Skeletal muscle tissue (tissue), 4 donors: ENCODE data around the gene TUBB4B. TPM values are rescaled to one million over a fixed set of nuclear protein-coding genes. Genes with fewer than 3 reads are reported as not detected.

Experiments used
- H3K27ac ChIP-seq: one replicate; pipeline ENCODE4 v1.7.0; 2013; ENCODE audit warnings: mild to moderate bottlenecking, low read depth, low read length, inconsistent platforms
- H3K27me3 ChIP-seq, 3 donors: one replicate each; pipeline ENCODE4 v1.7.0; 2013; ENCODE audit warnings: low read length in 3 of 3; ENCODE audit not compliant: control insufficient read depth in 3 of 3, insufficient read depth in 3 of 3
- H3K36me3 ChIP-seq, 3 donors: one replicate each; pipeline ENCODE4 v1.7.0; 2013; ENCODE audit warnings: low read length in 3 of 3; ENCODE audit not compliant: control insufficient read depth in 3 of 3, insufficient read depth in 3 of 3
- H3K4me1 ChIP-seq, 3 donors: one replicate each; pipeline ENCODE4 v1.7.0; 2013; ENCODE audit warnings: low read length in 3 of 3, mild to moderate bottlenecking in 3 of 3; ENCODE audit not compliant: control insufficient read depth in 3 of 3, insufficient read depth in 3 of 3
- H3K4me3 ChIP-seq, 3 donors: one replicate each; pipeline ENCODE4 v1.7.0; 2013; ENCODE audit warnings: low read length in 3 of 3
- H3K9ac ChIP-seq, 3 donors: one replicate each; pipeline ENCODE4 v1.7.0; 2013; ENCODE audit warnings: low read length in 3 of 3, mild to moderate bottlenecking in 3 of 3, moderate library complexity in 2 of 3, low read depth in 1 of 3
- H3K9me3 ChIP-seq, 3 donors: one replicate each; pipeline ENCODE4 v1.7.0; 2013; ENCODE audit warnings: low read length in 3 of 3; ENCODE audit not compliant: control insufficient read depth in 3 of 3
- total RNA-seq: library from RNA; depleted of rRNA; stranded (reverse); fragments of >200 nt; gene quantifications from one replicate; pipeline ENCODE4 v1.2.3, GENCODE V29; 2014
- donor health status: Osteomylitis.

The TUBB4B gene
- total RNA-seq, 1 donor from 2014 or later, result 97.1 TPM

- H3K4me1 ChIP-seq, result peaks cover 11 to 24% (median 12%) of the 10 kb centered on the region in 3 donors
- no peak overlapping the region for H3K27ac ChIP-seq
- H3K9me3 ChIP-seq, result no peaks in the 10 kb centered on the region
- peaks cover 38 to 42% (median 39%) of the 10 kb centered on the region in 3 donors for H3K27me3 ChIP-seq
- H3K9ac ChIP-seq, result no peak overlapping the region
- H3K36me3 ChIP-seq, result no peaks in the 10 kb centered on the region
- no peak overlapping the region for H3K4me3 ChIP-seq
Observed at GRCh38 chr9:137225699-137226331, 15.3 kb upstream of the TUBB4B start.

GRCh38 chr9:137226338-137227053 lies 14.6 kb upstream of the TUBB4B start:
- H3K9me3 ChIP-seq, result no peaks in the 10 kb centered on the region
- H3K27me3 ChIP-seq, result peaks cover 45 to 48% (median 46%) of the 10 kb centered on the region in 3 donors
- no peak overlapping the region for H3K27ac ChIP-seq
- peak overlapping the region in 1 of 3 donors; percentile 50 for H3K9ac ChIP-seq
- peaks cover 11 to 24% (median 12%) of the 10 kb centered on the region in 3 donors for H3K4me1 ChIP-seq
- H3K4me3 ChIP-seq, result no peak overlapping the region
- no peaks in the 10 kb centered on the region for H3K36me3 ChIP-seq

- Histone ChIP-seq H3K27me3 (peaks cover 48 to 53% (median 51%) of the 10 kb centered on the region in 3 donors), H3K27ac (no peak within 1 kb of the TSS), H3K9ac (peak within 1 kb of the TSS in 1 of 3 donors; percentile 50), H3K9me3 (no peaks in the 10 kb centered on the region), H3K36me3 (no peaks in the 10 kb centered on the region), H3K4me1 (peaks cover 11 to 24% (median 12%) of the 10 kb centered on the region in 3 donors), H3K4me3 (no peak within 1 kb of the TSS)
Observed at GRCh38 chr9:137227054-137227852, 13.8 kb upstream of the TUBB4B start, which contains the start of gene RNF224. Gene RNF224, plus strand, starts transcription at chr9:137227502. Its CDS starts 834 bp downstream, at chr9:137228336.

- Histone ChIP-seq H3K27me3 (peaks cover 48 to 57% (median 54%) of the 10 kb centered on the region in 3 donors), H3K36me3 (no peaks in the 10 kb centered on the region), H3K4me1 (peaks cover 6 to 19% (median 7%) of the 10 kb centered on the region in 3 donors), H3K4me3 (no peak overlapping the region), H3K9me3 (no peaks in the 10 kb centered on the region), H3K27ac (no peak overlapping the region), H3K9ac (no peak overlapping the region)
Observed at GRCh38 chr9:137227853-137228505, 13.1 kb upstream of the TUBB4B start.

- Histone ChIP-seq H3K27me3 (peaks cover 48 to 59% (median 57%) of the 10 kb centered on the region in 3 donors), H3K36me3 (no peaks in the 10 kb centered on the region), H3K9ac (no peak overlapping the region), H3K27ac (no peak overlapping the region), H3K4me3 (no peak overlapping the region), H3K4me1 (peaks cover 5 to 17% (median 6%) of the 10 kb centered on the region in 3 donors), H3K9me3 (no peaks in the 10 kb centered on the region)
Observed at GRCh38 chr9:137228506-137228967, 12.6 kb upstream of the TUBB4B start.

- no peak overlapping the region for H3K9ac ChIP-seq
- H3K4me3 ChIP-seq, result no peak overlapping the region
- no peaks in the 10 kb centered on the region for H3K9me3 ChIP-seq
- H3K36me3 ChIP-seq, result no peaks in the 10 kb centered on the region
- no peak overlapping the region for H3K27ac ChIP-seq
- peaks cover 48 to 62% (median 60%) of the 10 kb centered on the region in 3 donors for H3K27me3 ChIP-seq
- peaks cover 0 to 13% (median under 1%) of the 10 kb centered on the region in 3 donors for H3K4me1 ChIP-seq
Observed at GRCh38 chr9:137228968-137229896, 11.9 kb upstream of the TUBB4B start.

GRCh38 chr9:137229903-137230704 lies 11.0 kb upstream of the TUBB4B start:
- no peaks in the 10 kb centered on the region for H3K9me3 ChIP-seq
- peaks cover 48 to 68% (median 67%) of the 10 kb centered on the region in 3 donors for H3K27me3 ChIP-seq

GRCh38 chr9:137230705-137231371 lies 10.2 kb upstream of the TUBB4B start, which contains the start of gene SLC34A3:
Gene SLC34A3, plus strand, starts transcription at chr9:137230901. Its CDS starts 802 bp downstream, at chr9:137231703.
- H3K4me3 ChIP-seq, result no peak within 1 kb of the TSS
- H3K36me3 ChIP-seq, result no peaks in the 10 kb centered on the region
- no peak within 1 kb of the TSS for H3K9ac ChIP-seq
- H3K9me3 ChIP-seq, result no peaks in the 10 kb centered on the region
- peaks cover under 1 to 15% (median 3%) of the 10 kb centered on the region in 3 donors for H3K4me1 ChIP-seq
- H3K27ac ChIP-seq, result no peak within 1 kb of the TSS
- peaks cover 48 to 71% (median 67%) of the 10 kb centered on the region in 3 donors for H3K27me3 ChIP-seq

More at GRCh38 chr9:137229903-137230704, 11.0 kb upstream of the TUBB4B start:
- Histone ChIP-seq H3K27ac (no peak overlapping the region), H3K4me3 (no peak overlapping the region), H3K9ac (no peak overlapping the region), H3K36me3 (no peaks in the 10 kb centered on the region), H3K4me1 (peaks cover 0 to 8% (median 0%) of the 10 kb centered on the region in 3 donors)
